Left forelimb (tissue), 1 donor: ENCODE results near the gene SPINDOC.
"Not testable (repeated sequence)": the region's sequence is repeated elsewhere in the genome, so short reads cannot be mapped to it uniquely, and the experiment has no call there.

Source experiments
- DNase-seq: peaks from one replicate; pipeline ENCODE4 v3.0.0-alpha.2; 2018; ENCODE audit warnings: low spot score

Gene SPINDOC

GRCh38 chr11:63791495-63792167, 21.6 kb upstream of the SPINDOC start:
- DNase-seq: no peak

- DNase-seq: no peak
Observed at GRCh38 chr11:63793161-63793560, 20.1 kb upstream of the SPINDOC start.

- no peak for DNase-seq
Observed at GRCh38 chr11:63795066-63795465, 18.2 kb upstream of the SPINDOC start.

GRCh38 chr11:63800921-63801320, 12.3 kb upstream of the SPINDOC start:
- DNase-seq: no peak

GRCh38 chr11:63802637-63803414, 10.4 kb upstream of the SPINDOC start:
- DNase-seq: no peak

GRCh38 chr11:63804259-63804658, 9.0 kb upstream of the SPINDOC start:
- no peak for DNase-seq

GRCh38 chr11:63805844-63806415, 7.3 kb upstream of the SPINDOC start:
- no peak for DNase-seq

- not testable (repeated sequence) for DNase-seq
Observed at GRCh38 chr11:63810383-63810782, 2.9 kb upstream of the SPINDOC start.

GRCh38 chr11:63811522-63811921, 1.7 kb upstream of the SPINDOC start:
- no peak for DNase-seq

GRCh38 chr11:63813563-63814382, 517 bp downstream of the SPINDOC start:
- DNase-seq: peak; percentile 80

- DNase-seq: no peak
Observed at GRCh38 chr11:63814383-63814736, 1.1 kb downstream of the SPINDOC start.

GRCh38 chr11:63816166-63816565, 2.9 kb downstream of the SPINDOC start:
- no peak for DNase-seq

- DNase-seq: no peak
Observed at GRCh38 chr11:63816732-63817131, 3.5 kb downstream of the SPINDOC start.

- no peak for DNase-seq
Observed at GRCh38 chr11:63817758-63818498, 4.7 kb downstream of the SPINDOC start.

- no peak for DNase-seq
Observed at GRCh38 chr11:63818609-63819008, 5.4 kb downstream of the SPINDOC start.

GRCh38 chr11:63821411-63821810, 8.2 kb downstream of the SPINDOC start:
- no peak for DNase-seq

GRCh38 chr11:63826471-63827190, 13.4 kb downstream of the SPINDOC start:
- no peak for DNase-seq

GRCh38 chr11:63829823-63830489, 16.7 kb downstream of the SPINDOC start:
- no peak for DNase-seq

GRCh38 chr11:63831326-63831725, 18.1 kb downstream of the SPINDOC start:
- DNase-seq: no peak

- no peak for DNase-seq
Observed at GRCh38 chr11:63832336-63832735, 19.1 kb downstream of the SPINDOC start.
